Smooth muscle cell (in vitro differentiated cells): ENCODE data around the gene ASB2. TPM values are rescaled to one million over a fixed set of nuclear protein-coding genes. Genes with fewer than 3 reads are reported as not detected.

Source experiments
- DNase-seq: peaks from one replicate; lab custom pipeline; 2025; ENCODE audit not compliant: unreplicated experiment; lab: John Stamatoyannopoulos, UW
- H2AFZ ChIP-seq: fragments of 200-600 bp; sonication (generic); 2 replicates; pipeline ENCODE4 v1.6.0; 2016; ENCODE audit warnings: antibody characterized with exemption, low read depth, mild to moderate bottlenecking
- H3F3A ChIP-seq: fragments of 200-600 bp; sonication (generic); 2 replicates; pipeline ENCODE4 v1.6.0; 2017; ENCODE audit warnings: antibody characterized with exemption, low read depth
- H3K27ac ChIP-seq: fragments of 200-600 bp; sonication (generic); 2 replicates; pipeline ENCODE4 v1.5.1; 2016; ENCODE audit warnings: low read depth, mild to moderate bottlenecking
- H3K27me3 ChIP-seq: fragments of 200-600 bp; sonication (generic); 2 replicates; pipeline ENCODE4 v1.6.1; 2016; ENCODE audit warnings: low read depth, mild to moderate bottlenecking
- H3K36me3 ChIP-seq: fragments of 200-600 bp; sonication (generic); 2 replicates; pipeline ENCODE4 v1.5.1; 2016; ENCODE audit warnings: low read depth
- H3K4me1 ChIP-seq: fragments of 200-600 bp; sonication (generic); 2 replicates; pipeline ENCODE4 v1.5.1; 2016; ENCODE audit warnings: low read depth
- H3K4me2 ChIP-seq: fragments of 200-600 bp; sonication (generic); 2 replicates; pipeline ENCODE4 v1.6.0; 2016; ENCODE audit warnings: mild to moderate bottlenecking
- H3K4me3 ChIP-seq: fragments of 200-600 bp; sonication (generic); 2 replicates; pipeline ENCODE4 v1.5.1; 2016; ENCODE audit warnings: mild to moderate bottlenecking
- H3K79me2 ChIP-seq: fragments of 200-600 bp; sonication (generic); 2 replicates; pipeline ENCODE4 v1.6.0; 2016; ENCODE audit warnings: low read depth, mild to moderate bottlenecking
- H3K9ac ChIP-seq: fragments of 200-600 bp; sonication (generic); 2 replicates; pipeline ENCODE4 v1.6.0; 2016; ENCODE audit warnings: low read depth
- H3K9me3 ChIP-seq: fragments of 200-600 bp; sonication (generic); replicated peaks from 2 replicates; pipeline ENCODE4 v1.5.1; 2016; ENCODE audit warnings: low read depth
- H4K20me1 ChIP-seq: fragments of 200-600 bp; sonication (generic); 2 replicates; pipeline ENCODE4 v1.6.0; 2016; ENCODE audit warnings: low read depth
- CTCF ChIP-seq: fragments of 200-600 bp; sonication (generic); IDR thresholded peaks from 2 replicates; pipeline ENCODE4 v1.5.1; 2017; ENCODE audit warnings: borderline replicate concordance, mild to moderate bottlenecking, antibody characterized with exemption; ENCODE audit not compliant: insufficient read depth, poor library complexity, severe bottlenecking
- WGBS: methylation state at CpG from one replicate; pipeline ENCODE4 v1.1.7; 2016; ENCODE audit warnings: low lambda C conversion rate; 5-methylcytosine and 5-hydroxymethylcytosine counted together
- polyA plus RNA-seq: library from polyadenylated mRNA; unstranded; fragments of >200 nt; fragmentation: Nextera tagmentation; extraction: Ambion mirVana; gene quantifications from 2 replicates; pipeline ENCODE4 v1.2.1, GENCODE V29; 2016
- total RNA-seq: library from RNA; depleted of rRNA; stranded (reverse); fragments of >200 nt; gene quantifications from 2 replicates; pipeline ENCODE4 v1.2.3, GENCODE V29; 2014

ASB2 gene
- total and polyA plus RNA-seq, 2 experiments from 2014 or later, result 0.99 TPM; not detected in 1

- Histone ChIP-seq H3K79me2 (no peaks in the 10 kb centered on the region), H3K4me1 (peaks cover 7% of the 10 kb centered on the region), H3K36me3 (no peaks in the 10 kb centered on the region), H3K9me3 (no peaks in the 10 kb centered on the region), H3F3A (no peaks in the 10 kb centered on the region), H3K27ac (no peak overlapping the region), H3K4me3 (no peak overlapping the region), H3K4me2 (no peak overlapping the region), H3K9ac (no peak overlapping the region), H2AFZ (no peak overlapping the region), H3K27me3 (no peaks in the 10 kb centered on the region), H4K20me1 (no peaks in the 10 kb centered on the region)
- TF ChIP-seq CTCF, result no peak
- DNase-seq, result no peak
- WGBS, result 87% methylated on average over 6 of the region's 6 CpGs
These were observed 2.8 kb downstream of the ASB2 start for GRCh38 chr14:93973607-93974006.

- Histone ChIP-seq H2AFZ (no peak overlapping the region), H3K27ac (no peak overlapping the region), H3K9me3 (no peaks in the 10 kb centered on the region), H3K79me2 (no peaks in the 10 kb centered on the region), H3K4me2 (no peak overlapping the region), H4K20me1 (no peaks in the 10 kb centered on the region), H3K27me3 (no peaks in the 10 kb centered on the region), H3K4me1 (peaks cover 7% of the 10 kb centered on the region), H3F3A (no peaks in the 10 kb centered on the region), H3K9ac (no peak overlapping the region), H3K36me3 (no peaks in the 10 kb centered on the region), H3K4me3 (no peak overlapping the region)
- no peak for TF ChIP-seq CTCF
- no peak for DNase-seq
- WGBS, result 91% methylated on average over 6 of the region's 6 CpGs
These were observed 3.7 kb downstream of the ASB2 start for GRCh38 chr14:93972618-93973205.

GRCh38 chr14:93971635-93972027 is 4.7 kb downstream of the ASB2 start:
- WGBS, result 86% methylated on average over 3 of the region's 3 CpGs
- H3K36me3 ChIP-seq, result no peaks in the 10 kb centered on the region
- H3K4me2 ChIP-seq, result no peak overlapping the region
- no peaks in the 10 kb centered on the region for H4K20me1 ChIP-seq
- no peaks in the 10 kb centered on the region for H3K79me2 ChIP-seq
- no peak overlapping the region for H3K9ac ChIP-seq
- no peak for DNase-seq
- H3F3A ChIP-seq, result no peaks in the 10 kb centered on the region
- H2AFZ ChIP-seq, result no peak overlapping the region
- no peak overlapping the region for H3K4me3 ChIP-seq
- TF ChIP-seq CTCF, result no peak
- H3K9me3 ChIP-seq, result no peaks in the 10 kb centered on the region
- no peak overlapping the region for H3K27ac ChIP-seq
- peaks cover 7% of the 10 kb centered on the region for H3K4me1 ChIP-seq
- no peaks in the 10 kb centered on the region for H3K27me3 ChIP-seq

- no peaks in the 10 kb centered on the region for H3F3A ChIP-seq
- TF ChIP-seq CTCF, result no peak
- no peak overlapping the region for H3K9ac ChIP-seq
- H3K36me3 ChIP-seq, result no peaks in the 10 kb centered on the region
- H4K20me1 ChIP-seq, result no peaks in the 10 kb centered on the region
- H3K4me1 ChIP-seq, result peaks cover 7% of the 10 kb centered on the region
- H3K27ac ChIP-seq, result no peak overlapping the region
- no peaks in the 10 kb centered on the region for H3K79me2 ChIP-seq
- DNase-seq, result no peak
- H3K4me3 ChIP-seq, result no peak overlapping the region
- 85% methylated on average over 15 of the region's 15 CpGs for WGBS
- H3K4me2 ChIP-seq, result no peak overlapping the region
- no peaks in the 10 kb centered on the region for H3K9me3 ChIP-seq
- H3K27me3 ChIP-seq, result no peaks in the 10 kb centered on the region
- H2AFZ ChIP-seq, result no peak overlapping the region
These were observed 5.3 kb downstream of the ASB2 start for GRCh38 chr14:93970965-93971634.
